Non-pigmented ciliary epithelial cell (primary cell): ENCODE data around the gene PLAU.
A peak's percentile ranks its signal among the peaks of the same experiment; 100 is the strongest.
"Not testable (repeated sequence)": the region's sequence is repeated elsewhere in the genome, so short reads cannot be mapped to it uniquely, and the experiment has no call there.

Source experiments
- DNase-seq: peaks from one replicate; pipeline ENCODE4 v3.0.0-alpha.2; 2010; ENCODE audit warnings: low read depth

The PLAU gene

GRCh38 chr10:73950155-73950948, 39.4 kb downstream of the PLAU start:
- DNase-seq, result no peak

- DNase-seq, result no peak
Observed at GRCh38 chr10:73953665-73954064, 42.7 kb downstream of the PLAU start.

DNA sequence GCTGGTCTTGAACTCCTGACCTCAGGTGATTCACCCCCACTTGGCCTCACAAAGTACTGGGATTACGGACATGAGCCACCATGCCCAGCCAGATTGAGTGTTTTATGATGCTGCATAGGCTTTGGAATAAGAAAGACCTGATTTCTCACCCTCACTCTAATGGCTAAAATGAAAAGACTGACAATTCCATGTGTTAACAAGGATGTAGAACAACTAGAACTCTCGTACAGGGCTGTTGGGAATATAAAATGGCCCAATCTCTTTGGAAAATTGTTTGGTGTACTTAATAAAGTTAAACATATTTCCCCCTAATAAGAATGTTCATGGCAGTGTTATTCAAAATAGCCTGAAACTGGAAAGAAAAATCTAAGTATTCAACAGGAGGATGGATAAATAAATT, 43.8 kb downstream of the PLAU start:
- DNase-seq, result no peak

GRCh38 chr10:73955719-73956118, 44.8 kb downstream of the PLAU start:
- no peak for DNase-seq

GRCh38 chr10:73956476-73957359, 45.8 kb downstream of the PLAU start:
- no peak for DNase-seq

GRCh38 chr10:73959484-73960243, 48.7 kb downstream of the PLAU start:
- DNase-seq, result no peak

GRCh38 chr10:73962386-73962785, 51.5 kb downstream of the PLAU start:
- DNase-seq, result no peak

- DNase-seq, result not testable (repeated sequence)
Observed at GRCh38 chr10:73963533-73963932, 52.6 kb downstream of the PLAU start.

DNA sequence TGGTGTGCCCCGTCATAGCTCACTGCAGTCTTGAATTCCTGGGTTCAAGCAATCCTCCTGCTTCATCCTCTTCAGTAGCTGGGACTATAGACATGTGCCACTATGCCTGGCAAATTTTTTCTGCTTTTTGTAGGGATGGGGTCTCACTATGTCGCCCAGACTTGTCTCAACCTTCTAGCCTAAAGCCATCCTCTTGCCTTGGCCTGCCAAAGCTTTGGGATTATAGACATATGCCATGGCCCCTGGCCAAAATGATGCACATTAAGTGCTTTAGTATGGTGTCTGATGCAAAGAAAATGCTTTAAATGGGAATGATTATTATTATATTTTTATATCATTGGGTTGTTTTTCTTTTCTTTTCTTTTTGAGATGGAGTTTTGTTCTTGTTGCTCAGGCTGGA, 53.8 kb downstream of the PLAU start:
- no peak for DNase-seq

- not testable (repeated sequence) for DNase-seq
Observed at GRCh38 chr10:73965267-73965889, 54.4 kb downstream of the PLAU start.

- DNase-seq, result peak; percentile 96
Observed at GRCh38 chr10:73965890-73966768, 55.2 kb downstream of the PLAU start.

DNA sequence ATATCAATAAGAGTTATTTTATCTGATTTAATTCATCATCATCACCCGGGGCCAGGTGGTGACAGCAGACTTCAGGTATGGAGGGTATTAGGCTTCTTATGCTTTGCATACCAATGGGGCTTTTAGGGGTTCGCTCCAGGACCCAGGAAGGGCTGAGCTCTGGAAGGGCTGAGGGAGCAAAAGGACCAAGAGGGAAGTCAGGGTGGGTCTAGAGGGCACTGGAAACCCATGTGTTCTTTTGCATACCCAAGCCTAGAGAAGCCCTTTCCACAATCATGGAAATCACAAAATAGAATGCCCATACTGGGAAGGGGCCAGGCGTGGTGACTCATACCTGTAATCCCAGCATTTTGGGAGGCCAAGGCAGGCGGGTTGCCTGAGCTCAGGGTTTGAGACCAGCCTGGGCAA, 56.1 kb downstream of the PLAU start:
- DNase-seq, result no peak
